ENCODE results near the gene NOL12. TPM values are rescaled to one million over a fixed set of nuclear protein-coding genes. Genes with fewer than 3 reads are reported as not detected.

The NOL12 gene
- total RNA-seq, 2 donors from 2014 or later: 25.2 to 48.4 TPM

DNA sequence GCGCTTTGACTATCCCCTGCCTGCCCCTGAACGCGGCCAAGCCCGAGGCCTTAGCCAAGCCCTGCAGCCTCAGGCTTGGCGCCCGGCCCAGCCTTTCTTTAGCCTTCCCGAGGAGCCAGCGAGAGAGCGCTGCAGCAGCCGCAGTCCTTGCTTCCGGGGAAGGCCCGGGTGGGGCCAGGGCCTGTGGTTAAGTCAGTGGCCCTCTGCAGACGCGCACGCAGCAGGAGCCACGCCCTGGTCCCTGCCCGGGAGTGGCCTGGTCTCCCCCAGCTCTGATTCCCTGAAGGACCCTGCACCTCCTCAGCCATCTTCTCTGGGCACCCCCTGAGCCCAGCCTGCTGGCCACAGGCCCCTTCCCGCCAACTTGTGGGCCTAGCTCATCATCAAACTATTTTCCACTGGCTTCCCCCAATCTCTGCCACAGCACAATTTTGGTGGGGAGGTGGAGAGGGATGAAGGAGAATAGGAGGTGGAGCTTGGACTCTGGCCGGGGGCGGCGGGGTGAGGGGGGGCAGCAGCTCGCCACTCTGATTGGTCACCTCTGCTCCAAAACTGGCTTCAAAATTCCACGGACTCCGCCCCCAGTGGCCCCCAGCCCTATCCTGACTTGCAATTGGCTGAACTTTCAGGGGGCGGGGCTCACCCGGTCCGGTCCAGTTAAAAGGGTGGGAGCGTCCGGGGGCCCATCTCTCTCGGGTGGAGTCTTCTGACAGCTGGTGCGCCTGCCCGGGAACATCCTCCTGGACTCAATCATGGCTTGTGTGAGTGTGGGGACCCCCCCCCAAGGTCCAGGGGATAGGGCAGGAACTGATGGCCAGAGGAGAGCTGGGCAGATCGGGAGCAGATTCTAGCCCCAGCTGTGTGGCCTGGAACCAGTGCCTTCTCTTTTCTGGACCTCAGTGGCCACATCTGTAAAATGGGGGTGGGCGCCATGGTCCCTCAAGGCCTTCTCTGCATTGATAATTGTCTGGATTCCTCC lies 10.9 kb upstream of the NOL12 start, which contains the start of gene LGALS1:
TSS of gene LGALS1 (plus strand) at position 686 of the 979 bp plus-strand sequence. CDS start at position 753, 67 bp downstream.
- H3K4me3 ChIP-seq: peak within 1 kb of the TSS; percentile 41
- no peaks in the 10 kb centered on the region for H3K9me3 ChIP-seq
- intact Hi-C loops (cut with DNase I): no loop called here
- H3K27ac ChIP-seq: peak within 1 kb of the TSS; percentile 96
- H3K9ac ChIP-seq (ENCODE audit: low read depth in 2 of 2, low read length in 2 of 2): peak within 1 kb of the TSS; percentile 87 to 91
- TF ChIP-seq, protein P1, sequence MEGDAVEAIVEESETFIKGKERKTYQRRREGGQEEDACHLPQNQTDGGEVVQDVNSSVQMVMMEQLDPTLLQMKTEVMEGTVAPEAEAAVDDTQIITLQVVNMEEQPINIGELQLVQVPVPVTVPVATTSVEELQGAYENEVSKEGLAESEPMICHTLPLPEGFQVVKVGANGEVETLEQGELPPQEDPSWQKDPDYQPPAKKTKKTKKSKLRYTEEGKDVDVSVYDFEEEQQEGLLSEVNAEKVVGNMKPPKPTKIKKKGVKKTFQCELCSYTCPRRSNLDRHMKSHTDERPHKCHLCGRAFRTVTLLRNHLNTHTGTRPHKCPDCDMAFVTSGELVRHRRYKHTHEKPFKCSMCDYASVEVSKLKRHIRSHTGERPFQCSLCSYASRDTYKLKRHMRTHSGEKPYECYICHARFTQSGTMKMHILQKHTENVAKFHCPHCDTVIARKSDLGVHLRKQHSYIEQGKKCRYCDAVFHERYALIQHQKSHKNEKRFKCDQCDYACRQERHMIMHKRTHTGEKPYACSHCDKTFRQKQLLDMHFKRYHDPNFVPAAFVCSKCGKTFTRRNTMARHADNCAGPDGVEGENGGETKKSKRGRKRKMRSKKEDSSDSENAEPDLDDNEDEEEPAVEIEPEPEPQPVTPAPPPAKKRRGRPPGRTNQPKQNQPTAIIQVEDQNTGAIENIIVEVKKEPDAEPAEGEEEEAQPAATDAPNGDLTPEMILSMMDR (IDR thresholded peaks at IDR 0.05): no peak
- H3K36me3 ChIP-seq: no peaks in the 10 kb centered on the region
- H3K4me1 ChIP-seq: peaks cover 31% of the 10 kb centered on the region
- DNase-seq: peak; percentile 95
- no peaks in the 10 kb centered on the region for H3K27me3 ChIP-seq

DNA sequence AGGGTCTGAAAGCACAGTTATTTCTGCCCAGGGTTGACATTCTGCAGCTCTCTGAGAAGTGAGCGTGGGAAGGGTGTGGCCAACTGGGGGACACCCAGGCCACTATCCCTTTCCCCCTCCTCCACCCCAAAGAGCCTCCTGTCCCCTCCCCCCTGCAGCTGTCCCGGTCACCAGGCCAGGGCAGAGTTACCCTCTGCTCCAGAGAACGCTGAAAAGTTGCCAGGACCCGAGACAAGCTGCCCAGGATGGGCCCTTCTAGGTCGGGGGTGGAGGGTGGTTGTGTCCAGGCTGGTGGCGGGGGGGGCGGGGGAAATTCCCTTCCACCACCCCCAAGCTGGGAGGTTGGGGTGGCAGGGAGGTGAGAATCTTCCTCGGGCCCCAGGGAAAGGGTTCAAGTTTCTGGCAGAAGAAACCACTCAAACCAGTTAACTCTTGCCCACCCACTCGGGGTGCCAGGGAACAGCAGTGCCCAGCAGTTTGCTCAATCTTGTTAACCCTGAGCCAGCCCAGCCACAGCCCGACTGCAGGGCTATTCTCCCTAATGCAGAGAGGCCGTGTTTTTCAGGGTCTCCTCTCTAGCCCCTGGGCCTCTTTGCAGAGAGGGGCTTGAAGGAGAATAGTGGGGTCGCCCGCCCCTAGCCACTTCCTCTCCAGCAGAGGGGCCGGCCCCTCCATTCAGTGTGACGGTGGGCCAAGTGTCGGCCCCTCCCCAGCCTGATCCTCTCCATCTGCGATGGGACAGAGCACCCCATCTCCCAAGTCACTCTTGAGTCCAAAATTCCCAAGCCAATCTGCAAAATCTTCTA lies 10.0 kb upstream of the NOL12 start:
- H3K4me1 ChIP-seq: peaks cover 31% of the 10 kb centered on the region
- intact Hi-C loops (cut with DNase I): no loop called here
- peak overlapping the region; percentile 96 for H3K27ac ChIP-seq
- TF ChIP-seq, protein P1 (IDR thresholded peaks at IDR 0.05): no peak
- H3K36me3 ChIP-seq: no peaks in the 10 kb centered on the region
- H3K9ac ChIP-seq (ENCODE audit: low read depth in 2 of 2, low read length in 2 of 2): peak overlapping the region; percentile 87 to 91
- no peaks in the 10 kb centered on the region for H3K9me3 ChIP-seq
- no peaks in the 10 kb centered on the region for H3K27me3 ChIP-seq
- peak; percentile 62 for DNase-seq
- peak overlapping the region; percentile 41 for H3K4me3 ChIP-seq

DNA sequence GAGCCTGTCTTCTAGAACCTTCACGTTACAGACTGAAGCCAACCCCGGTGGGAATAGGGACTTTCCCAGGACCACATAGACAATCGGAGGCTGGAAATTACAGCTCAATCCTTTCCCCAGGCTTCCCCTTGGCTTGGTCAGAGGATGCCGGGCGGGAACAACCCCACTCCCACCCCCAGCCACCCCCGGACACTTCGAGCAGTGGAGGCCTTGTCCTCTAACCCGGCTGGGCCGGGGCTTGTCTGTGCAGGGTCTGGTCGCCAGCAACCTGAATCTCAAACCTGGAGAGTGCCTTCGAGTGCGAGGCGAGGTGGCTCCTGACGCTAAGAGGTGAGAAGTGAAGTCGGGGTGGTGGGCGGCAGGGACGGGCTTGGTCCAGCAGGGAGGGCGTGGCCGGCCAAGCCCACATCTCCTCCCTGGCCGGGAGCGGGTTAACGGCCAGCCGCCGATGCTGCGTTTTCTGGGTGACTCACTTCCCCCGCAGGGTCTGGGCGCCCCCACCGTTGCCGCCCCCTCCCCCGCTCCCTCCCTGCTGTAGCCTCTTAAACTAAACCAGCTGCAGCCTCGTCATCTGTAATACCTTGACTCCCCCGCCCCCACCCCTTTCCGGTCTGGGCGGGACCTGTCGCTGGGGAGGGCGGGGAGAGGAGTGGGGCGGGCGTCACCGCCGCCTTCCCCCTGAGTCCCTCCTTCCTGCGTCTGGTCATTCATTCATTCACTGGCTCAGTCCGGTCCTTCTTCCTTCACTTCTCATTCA lies 9.2 kb upstream of the NOL12 start:
- Histone ChIP-seq H3K9ac (ENCODE audit: low read depth in 2 of 2, low read length in 2 of 2) (peak overlapping the region; percentile 87 to 91), H3K9me3 (no peaks in the 10 kb centered on the region), H3K27me3 (no peaks in the 10 kb centered on the region), H3K27ac (peak overlapping the region; percentile 96), H3K4me1 (peaks cover 37% of the 10 kb centered on the region), H3K36me3 (no peaks in the 10 kb centered on the region), H3K4me3 (peak overlapping the region; percentile 41)
- TF ChIP-seq, protein P1 (IDR thresholded peaks at IDR 0.05): no peak
- intact Hi-C loops (cut with DNase I): no loop called here
- peak; percentile 94 for DNase-seq

DNA sequence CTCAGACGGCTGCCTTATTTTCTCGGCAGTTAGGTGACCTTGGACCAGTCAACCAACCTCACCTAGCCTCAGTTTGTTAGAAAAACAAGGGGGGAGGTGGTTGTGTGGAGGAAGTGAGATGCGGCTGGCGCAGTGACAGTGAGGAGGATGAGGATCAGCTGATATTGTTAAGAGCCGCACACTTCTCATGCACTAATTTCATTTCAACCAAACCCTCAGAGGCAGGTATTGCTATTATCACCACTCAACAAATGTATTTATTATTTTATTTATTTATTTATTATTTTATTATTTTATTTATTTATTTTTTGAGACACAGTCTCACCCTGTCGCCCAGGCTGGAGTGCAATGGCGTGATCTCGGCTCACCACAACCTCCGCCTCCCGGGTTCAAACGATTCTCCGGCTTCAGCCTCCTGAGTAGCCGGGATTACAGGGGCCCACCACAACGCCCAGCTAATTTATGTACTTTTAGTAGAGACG lies 8.6 kb upstream of the NOL12 start:
- Histone ChIP-seq H3K4me1 (peaks cover 36% of the 10 kb centered on the region), H3K36me3 (no peaks in the 10 kb centered on the region), H3K9ac (ENCODE audit: low read depth in 2 of 2, low read length in 2 of 2) (peak overlapping the region; percentile 60 to 91), H3K4me3 (peak overlapping the region; percentile 41), H3K27me3 (no peaks in the 10 kb centered on the region), H3K27ac (peak overlapping the region; percentile 96), H3K9me3 (no peaks in the 10 kb centered on the region)
- TF ChIP-seq, protein P1 (IDR thresholded peaks at IDR 0.05): no peak
- DNase-seq: no peak
- intact Hi-C loops (cut with DNase I): no loop called here
